GM21423 (cell line): Measurements from ENCODE around the gene USP4.
"Not testable (repeated sequence)": the region's sequence is repeated elsewhere in the genome, so short reads cannot be mapped to it uniquely, and the experiment has no call there.

Experiments
- ATAC-seq: cut with Tn5 transposase; IDR thresholded peaks from one replicate; pipeline ENCODE4 v1.9.1; 2021; ENCODE audit warnings: mild to moderate bottlenecking, moderate library complexity; ENCODE audit not compliant: unreplicated experiment

USP4 gene

GRCh38 chr3:49255112-49255511 lies 84.7 kb downstream of the USP4 start:
- ATAC-seq: no peak

- no peak for ATAC-seq
Measured at GRCh38 chr3:49253512-49253911, 86.3 kb downstream of the USP4 start.

- ATAC-seq: no peak
Measured at GRCh38 chr3:49248840-49249227, 91.0 kb downstream of the USP4 start.

GRCh38 chr3:49244581-49245205 lies 95.2 kb downstream of the USP4 start:
- no peak for ATAC-seq

GRCh38 chr3:49240091-49240490 lies 99.8 kb downstream of the USP4 start:
- not testable (repeated sequence) for ATAC-seq

GRCh38 chr3:49238274-49239127 lies 101.4 kb downstream of the USP4 start:
- ATAC-seq: no peak

GRCh38 chr3:49237344-49237743 lies 102.5 kb downstream of the USP4 start:
- ATAC-seq: no peak

- no peak for ATAC-seq
Measured at GRCh38 chr3:49236226-49236625, 103.6 kb downstream of the USP4 start.

GRCh38 chr3:49228817-49229216 lies 111.0 kb downstream of the USP4 start:
- not testable (repeated sequence) for ATAC-seq
